ENCODE measurements around the gene SLC38A9.

SLC38A9 gene

GRCh38 chr5:55680353-55680752 is 31.8 kb downstream of the SLC38A9 start:
- H3K4me3 ChIP-seq (ENCODE audit: low read depth, low read length), result no peak overlapping the region
- TF ChIP-seq CTCF (IDR thresholded peaks at IDR 0.05; ENCODE audit: borderline replicate concordance, insufficient read depth, low read depth, low read length), result no peak

- TF ChIP-seq CTCF (IDR thresholded peaks at IDR 0.05; ENCODE audit: borderline replicate concordance, insufficient read depth, low read depth, low read length), result no peak
- no peak overlapping the region for H3K4me3 ChIP-seq (ENCODE audit: low read depth, low read length)
Observed at GRCh38 chr5:55679556-55679955, 32.6 kb downstream of the SLC38A9 start.

- no peak overlapping the region for H3K4me3 ChIP-seq (ENCODE audit: low read depth, low read length)
- no peak for TF ChIP-seq CTCF (IDR thresholded peaks at IDR 0.05; ENCODE audit: borderline replicate concordance, insufficient read depth, low read depth, low read length)
Observed at GRCh38 chr5:55675119-55675518, 37.0 kb downstream of the SLC38A9 start.

GRCh38 chr5:55674340-55674739 is 37.8 kb downstream of the SLC38A9 start:
- no peak for TF ChIP-seq CTCF (IDR thresholded peaks at IDR 0.05; ENCODE audit: borderline replicate concordance, insufficient read depth, low read depth, low read length)
- H3K4me3 ChIP-seq (ENCODE audit: low read depth, low read length), result no peak overlapping the region

DNA sequence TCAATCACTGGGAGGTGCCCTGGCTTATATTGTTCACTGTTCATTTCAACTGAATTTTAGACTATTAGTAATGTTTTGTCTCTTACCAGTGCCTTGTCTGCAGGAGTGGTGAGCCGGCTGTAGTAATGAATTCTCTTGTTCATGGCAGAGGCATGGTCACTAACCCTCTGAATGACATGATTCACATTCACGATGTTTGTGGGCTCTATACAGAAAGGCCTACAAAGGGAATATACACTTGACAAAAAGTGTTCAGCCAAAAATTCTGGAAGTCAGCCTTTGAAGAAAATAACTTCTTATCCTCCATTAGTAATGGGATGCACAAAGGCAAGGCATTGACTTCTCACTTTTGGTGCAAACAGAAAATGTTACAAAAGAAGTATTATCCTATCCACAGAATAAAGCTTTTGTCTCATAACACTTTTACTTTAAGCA is 39.6 kb downstream of the SLC38A9 start:
- no peak overlapping the region for H3K4me3 ChIP-seq (ENCODE audit: low read depth, low read length)
- no peak for TF ChIP-seq CTCF (IDR thresholded peaks at IDR 0.05; ENCODE audit: borderline replicate concordance, insufficient read depth, low read depth, low read length)

GRCh38 chr5:55671975-55672374 is 40.1 kb downstream of the SLC38A9 start:
- TF ChIP-seq CTCF (IDR thresholded peaks at IDR 0.05; ENCODE audit: borderline replicate concordance, insufficient read depth, low read depth, low read length), result no peak

GRCh38 chr5:55668356-55668755 is 43.8 kb downstream of the SLC38A9 start:
- TF ChIP-seq CTCF (IDR thresholded peaks at IDR 0.05; ENCODE audit: borderline replicate concordance, insufficient read depth, low read depth, low read length), result no peak
- no peak overlapping the region for H3K4me3 ChIP-seq (ENCODE audit: low read depth, low read length)

More at GRCh38 chr5:55671975-55672374, 40.1 kb downstream of the SLC38A9 start:
- H3K4me3 ChIP-seq (ENCODE audit: low read depth, low read length), result no peak overlapping the region

All from GM12875 (cell line).